Vagina (tissue), 2 donors: ENCODE measurements around the gene SDK2.

ENCODE experiments used
- POLR2A ChIP-seq, 2 donors: fragments of 450-650 bp; IDR thresholded peaks; one replicate each; pipeline ENCODE4 v1.6.1; 2017; ENCODE audit warnings: antibody characterized with exemption in 2 of 2, mild to moderate bottlenecking in 2 of 2, moderate library complexity in 2 of 2
- POLR2AphosphoS5 ChIP-seq, 2 donors: sonication (generic); formaldehyde crosslinking; IDR thresholded peaks; one replicate each; pipeline ENCODE4 v1.9.0; 2017; ENCODE audit warnings: antibody characterized with exemption in 2 of 2, mild to moderate bottlenecking in 2 of 2, low read depth in 1 of 2; ENCODE audit not compliant: insufficient read depth in 1 of 2
- TF ChIP-seq, protein P1 (sequence below), 3 experiments: fragments of 450-650 bp in 2 of 3; fragments of 200-600 bp in 1 of 3; sonication (generic) in 1 of 3; IDR thresholded peaks; one replicate each; pipeline ENCODE4 v1.5.1; 2017 to 2019; ENCODE audit warnings: antibody characterized with exemption in 3 of 3, mild to moderate bottlenecking in 2 of 3, moderate library complexity in 2 of 3

DNA sequence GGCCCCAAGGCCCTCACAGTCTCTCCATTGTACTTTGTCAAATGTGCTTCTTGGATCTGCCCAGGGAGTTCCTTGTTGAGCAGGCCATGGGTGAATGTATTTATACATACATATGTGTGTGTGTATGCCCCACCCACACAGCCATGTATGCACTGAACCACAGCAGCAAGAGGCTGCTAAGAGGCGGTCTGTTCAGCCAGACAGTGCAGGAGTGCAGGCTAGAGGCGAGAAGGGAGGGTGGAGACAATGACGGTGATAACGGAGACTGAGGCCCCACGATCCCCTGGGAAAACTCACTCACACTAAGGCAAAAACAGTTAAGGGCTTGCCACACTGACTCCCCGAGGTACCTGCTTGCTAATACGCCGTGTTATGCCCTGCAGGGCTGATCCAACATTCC lies 181.4 kb downstream of the SDK2 start:
- TF ChIP-seq, protein P1, sequence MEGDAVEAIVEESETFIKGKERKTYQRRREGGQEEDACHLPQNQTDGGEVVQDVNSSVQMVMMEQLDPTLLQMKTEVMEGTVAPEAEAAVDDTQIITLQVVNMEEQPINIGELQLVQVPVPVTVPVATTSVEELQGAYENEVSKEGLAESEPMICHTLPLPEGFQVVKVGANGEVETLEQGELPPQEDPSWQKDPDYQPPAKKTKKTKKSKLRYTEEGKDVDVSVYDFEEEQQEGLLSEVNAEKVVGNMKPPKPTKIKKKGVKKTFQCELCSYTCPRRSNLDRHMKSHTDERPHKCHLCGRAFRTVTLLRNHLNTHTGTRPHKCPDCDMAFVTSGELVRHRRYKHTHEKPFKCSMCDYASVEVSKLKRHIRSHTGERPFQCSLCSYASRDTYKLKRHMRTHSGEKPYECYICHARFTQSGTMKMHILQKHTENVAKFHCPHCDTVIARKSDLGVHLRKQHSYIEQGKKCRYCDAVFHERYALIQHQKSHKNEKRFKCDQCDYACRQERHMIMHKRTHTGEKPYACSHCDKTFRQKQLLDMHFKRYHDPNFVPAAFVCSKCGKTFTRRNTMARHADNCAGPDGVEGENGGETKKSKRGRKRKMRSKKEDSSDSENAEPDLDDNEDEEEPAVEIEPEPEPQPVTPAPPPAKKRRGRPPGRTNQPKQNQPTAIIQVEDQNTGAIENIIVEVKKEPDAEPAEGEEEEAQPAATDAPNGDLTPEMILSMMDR (IDR thresholded peaks at IDR 0.05) = no peak
- no peak for TF ChIP-seq POLR2A (IDR thresholded peaks at IDR 0.05)
- TF ChIP-seq POLR2AphosphoS5 (IDR thresholded peaks at IDR 0.05; ENCODE audit: insufficient read depth in 1 of 2, low read depth in 1 of 2) = no peak
